IMR-90 (cell line): ENCODE results near the gene CDHR2. TPM values are rescaled to one million over a fixed set of nuclear protein-coding genes. Genes with fewer than 3 reads are reported as not detected.

ENCODE experiments used
- ATAC-seq: fragments of 200-7000 bp; cut with Tn5 transposase; 2 replicates; pipeline ENCODE4 v1.9.1; 2020; ENCODE audit warnings: low read depth, mild to moderate bottlenecking, moderate library complexity
- BruUV-seq: library from RNA; stranded (reverse); fragments of 400-500 nt; replicated peaks from 2 replicates; lab custom pipeline; 2021; lab: Mats Ljungman, UMichigan
- CTCF ChIA-PET: fragments of 300-600 bp; formaldehyde crosslinking; extraction: SDS; loops from one replicate; lab custom pipeline; 2021; ENCODE audit warnings: antibody characterized with exemption; lab: Yijun Ruan, JAX
- POLR2A ChIA-PET: fragments of 300-600 bp; sonication (Branson Sonifier 250); formaldehyde crosslinking; loops from one replicate; lab custom pipeline; 2022; ENCODE audit warnings: antibody characterized with exemption; ENCODE audit not compliant: unreplicated experiment; lab: Charles Lee
- DNase-seq: peaks from one replicate; pipeline ENCODE4 v3.0.0; 2013
- H2AFZ ChIP-seq: replicated peaks from 2 replicates; pipeline ENCODE3; 2013; ENCODE audit warnings: low read length, mild to moderate bottlenecking; ENCODE audit not compliant: poor library complexity
- H2AK5ac ChIP-seq: 2 replicates; pipeline ENCODE4 v1.6.1; 2013; ENCODE audit warnings: low read depth, low read length, inconsistent platforms
- H2AK9ac ChIP-seq: replicated peaks from 2 replicates; pipeline ENCODE3; 2013; ENCODE audit warnings: mild to moderate bottlenecking, low read depth, low read length, moderate library complexity; ENCODE audit not compliant: poor library complexity
- H2BK120ac ChIP-seq: 2 replicates; pipeline ENCODE4 v1.6.1; 2013; ENCODE audit warnings: low read depth, low read length, inconsistent platforms
- H2BK15ac ChIP-seq: 3 replicates; pipeline ENCODE4 v1.6.1; 2013; ENCODE audit warnings: low read depth, low read length, inconsistent platforms
- H2BK20ac ChIP-seq: 2 replicates; pipeline ENCODE4 v1.6.1; 2013; ENCODE audit warnings: low read depth, mild to moderate bottlenecking, inconsistent platforms, low read length, moderate library complexity
- H2BK5ac ChIP-seq: 2 replicates; pipeline ENCODE4 v1.6.1; 2013; ENCODE audit warnings: mild to moderate bottlenecking, low read depth, low read length, inconsistent platforms; ENCODE audit not compliant: poor library complexity, severe bottlenecking
- H3K14ac ChIP-seq: replicated peaks from 2 replicates; pipeline ENCODE4 v1.6.1; 2013; ENCODE audit warnings: low read depth, low read length, inconsistent platforms
- H3K18ac ChIP-seq: 2 replicates; pipeline ENCODE4 v1.6.1; 2013; ENCODE audit warnings: low read depth, low read length, control low read depth
- H3K23ac ChIP-seq: 2 replicates; pipeline ENCODE4 v1.6.1; 2013; ENCODE audit warnings: low read depth, low read length, inconsistent platforms
- H3K27ac ChIP-seq: 2 replicates; pipeline ENCODE4 v1.5.1; 2013; ENCODE audit warnings: mild to moderate bottlenecking, control low read depth, low read length; ENCODE audit not compliant: insufficient read depth
- H3K27me3 ChIP-seq: 2 replicates; pipeline ENCODE4 v1.6.1; 2013; ENCODE audit warnings: low read length; ENCODE audit not compliant: control insufficient read depth, insufficient read depth
- H3K36me3 ChIP-seq: 2 replicates; pipeline ENCODE4 v1.6.1; 2013; ENCODE audit warnings: low read length, mixed read lengths; ENCODE audit not compliant: control insufficient read depth, insufficient read depth
- H3K4ac ChIP-seq: 2 replicates; pipeline ENCODE4 v1.6.1; 2013; ENCODE audit warnings: low read depth, low read length, inconsistent platforms
- H3K4me1 ChIP-seq: 2 replicates; pipeline ENCODE4 v1.6.1; 2013; ENCODE audit warnings: low read length, mixed read lengths; ENCODE audit not compliant: control insufficient read depth, insufficient read depth
- H3K4me2 ChIP-seq: 2 replicates; pipeline ENCODE4 v1.6.1; 2013; ENCODE audit warnings: low read depth, mild to moderate bottlenecking, control low read depth, low read length, moderate library complexity
- H3K4me3 ChIP-seq: 2 replicates; pipeline ENCODE4 v1.5.1; 2013; ENCODE audit warnings: low read depth, mild to moderate bottlenecking, control low read depth, low read length, moderate library complexity; ENCODE audit not compliant: insufficient read depth
- H3K56ac ChIP-seq: 2 replicates; pipeline ENCODE4 v1.6.1; 2013; ENCODE audit warnings: low read length, inconsistent platforms; ENCODE audit not compliant: insufficient read depth; ENCODE audit errors: extremely low read depth
- H3K79me1 ChIP-seq, 2 experiments: 2 replicates each; pipeline ENCODE4 v1.6.1; 2013; ENCODE audit warnings: low read length in 2 of 2, inconsistent platforms in 1 of 2, low read depth in 1 of 2
- H3K9ac ChIP-seq: 2 replicates; pipeline ENCODE4 v1.6.1; 2013; ENCODE audit warnings: low read depth, low read length, control low read depth
- H3K9me1 ChIP-seq: 2 replicates; pipeline ENCODE4 v1.6.1; 2013; ENCODE audit warnings: low read length, inconsistent platforms; ENCODE audit not compliant: insufficient read depth
- H3K9me3 ChIP-seq: 2 replicates; pipeline ENCODE4 v1.6.1; 2013; ENCODE audit warnings: low read length; ENCODE audit not compliant: control insufficient read depth, insufficient read depth
- H4K20me1 ChIP-seq: 2 replicates; pipeline ENCODE4 v1.6.1; 2013; ENCODE audit warnings: low read length, inconsistent platforms; ENCODE audit not compliant: insufficient read depth
- H4K5ac ChIP-seq: 2 replicates; pipeline ENCODE4 v1.6.1; 2013; ENCODE audit warnings: mild to moderate bottlenecking, low read depth, low read length, control low read depth
- H4K8ac ChIP-seq, 2 experiments: 2 replicates each; pipeline ENCODE4 v1.6.1; 2013; ENCODE audit warnings: low read depth in 2 of 2, low read length in 2 of 2, control low read depth in 1 of 2, inconsistent platforms in 1 of 2
- H4K91ac ChIP-seq: 2 replicates; pipeline ENCODE4 v1.6.1; 2013; ENCODE audit warnings: low read depth, low read length, inconsistent platforms; ENCODE audit not compliant: insufficient read depth
- BHLHE40 ChIP-seq: fragments of 150-350 bp; IDR thresholded peaks from 2 replicates; pipeline ENCODE4 v1.6.1; 2016; ENCODE audit warnings: mild to moderate bottlenecking, low read depth, low read length
- CEBPB ChIP-seq: IDR thresholded peaks from 2 replicates; pipeline ENCODE4 v1.6.1; 2012; ENCODE audit warnings: low read depth, low read length, improper control_type of control experiment
- CHD1 ChIP-seq: IDR thresholded peaks from 2 replicates; pipeline ENCODE4 v1.6.1; 2012; ENCODE audit warnings: low read depth, low read length, improper control_type of control experiment
- FOS ChIP-seq: fragments of 150-350 bp; IDR thresholded peaks from 2 replicates; pipeline ENCODE4 v1.6.1; 2016; ENCODE audit warnings: low read depth, low read length
- MAFK ChIP-seq: IDR thresholded peaks from 2 replicates; pipeline ENCODE4 v1.6.1; 2012; ENCODE audit warnings: low read depth, low read length, improper control_type of control experiment
- MAZ ChIP-seq: IDR thresholded peaks from 2 replicates; pipeline ENCODE4 v1.6.1; 2012; ENCODE audit warnings: low read depth, mild to moderate bottlenecking, low read length, improper control_type of control experiment, moderate library complexity, borderline replicate concordance
- MXI1 ChIP-seq: IDR thresholded peaks from 2 replicates; pipeline ENCODE4 v1.6.1; 2012; ENCODE audit warnings: low read depth, mild to moderate bottlenecking, low read length, moderate library complexity, borderline replicate concordance
- NFE2L2 ChIP-seq: fragments of 150-350 bp; IDR thresholded peaks from 2 replicates; pipeline ENCODE4 v1.6.1; 2016; ENCODE audit warnings: low read depth, mild to moderate bottlenecking, low read length
- POLR2A ChIP-seq: IDR thresholded peaks from 2 replicates; pipeline ENCODE4 v1.6.1; 2012; ENCODE audit warnings: mild to moderate bottlenecking, low read depth, low read length
- RAD21 ChIP-seq: IDR thresholded peaks from 2 replicates; pipeline ENCODE4 v1.6.1; 2012; ENCODE audit warnings: low read length, improper control_type of control experiment
- RCOR1 ChIP-seq: IDR thresholded peaks from 2 replicates; pipeline ENCODE4 v1.6.1; 2012; ENCODE audit warnings: mild to moderate bottlenecking, low read length, improper control_type of control experiment; ENCODE audit not compliant: insufficient replicate concordance
- RFX5 ChIP-seq: IDR thresholded peaks from 2 replicates; pipeline ENCODE4 v1.8.0; 2012; ENCODE audit warnings: low read depth, mild to moderate bottlenecking, low read length, moderate library complexity
- SMC3 ChIP-seq: fragments of 150-350 bp; IDR thresholded peaks from 2 replicates; pipeline ENCODE4 v1.6.1; 2016; ENCODE audit warnings: low read depth, mild to moderate bottlenecking, antibody characterized with exemption, low read length, moderate library complexity
- WGBS, 2 experiments: methylation state at CpG; one replicate each; pipeline versions ENCODE4 v1.1.5 to v1.1.7; 2013; ENCODE audit warnings: missing lambda C conversion rate in 2 of 2; ENCODE audit not compliant: insufficient read length in 1 of 2; ENCODE audit errors: extremely low coverage in 2 of 2; 5-methylcytosine and 5-hydroxymethylcytosine counted together
- dilution Hi-C: fragments of 300-500 bp; cut with HindIII; formaldehyde crosslinking; loops from one replicate; pipeline ENCODE4 v1.14.3; 2018; ENCODE audit warnings: low sequenced_read_pairs; ENCODE audit not compliant: unreplicated experiment
- in situ Hi-C: fragments of 300-500 bp; cut with MboI; formaldehyde crosslinking; loops from 3 replicates; pipeline ENCODE4 v1.14.3; 2019; ENCODE audit warnings: low sequenced_read_pairs, inconsistent platforms, mixed read lengths
- intact Hi-C: fragments of 100-400 bp; cut with micrococcal nuclease; formaldehyde crosslinking; loops from 2 replicates; pipeline ENCODE4 v1.10.0; 2022
- polyA plus RNA-seq, 3 experiments: library from polyadenylated mRNA; depleted of rRNA; stranded (reverse); fragments of >200 nt; gene quantifications; 2 replicates each; pipeline ENCODE4 v1.2.3, GENCODE V29; 2012; ENCODE audit warnings: low replicate concordance in 1 of 3
- total RNA-seq: library from RNA; depleted of rRNA; stranded (reverse); fragments of >200 nt; gene quantifications from 2 replicates; pipeline ENCODE4 v1.2.3, GENCODE V29; 2012
- TF ChIP-seq, protein P1 (sequence below): conservative IDR thresholded peaks from 2 replicates; pipeline ENCODE4 v1.5.1; 2012; ENCODE audit warnings: mild to moderate bottlenecking, low read depth, low read length, improper control_type of control experiment
- TF ChIP-seq, protein P2 (sequence below): fragments of 150-350 bp; IDR thresholded peaks from 2 replicates; pipeline ENCODE4 v1.6.1; 2016; ENCODE audit warnings: low read depth, mild to moderate bottlenecking, low read length, moderate library complexity, borderline replicate concordance
- TF ChIP-seq, protein P3 (sequence below): fragments of 150-350 bp; IDR thresholded peaks from 2 replicates; pipeline ENCODE4 v1.6.1; 2017; ENCODE audit warnings: mild to moderate bottlenecking, antibody characterized with exemption, low read length, low read depth

Gene CDHR2
- total and polyA plus RNA-seq, 2 of the 4 experiments (the other 2 are of a cell fraction), result not detected

DNA sequence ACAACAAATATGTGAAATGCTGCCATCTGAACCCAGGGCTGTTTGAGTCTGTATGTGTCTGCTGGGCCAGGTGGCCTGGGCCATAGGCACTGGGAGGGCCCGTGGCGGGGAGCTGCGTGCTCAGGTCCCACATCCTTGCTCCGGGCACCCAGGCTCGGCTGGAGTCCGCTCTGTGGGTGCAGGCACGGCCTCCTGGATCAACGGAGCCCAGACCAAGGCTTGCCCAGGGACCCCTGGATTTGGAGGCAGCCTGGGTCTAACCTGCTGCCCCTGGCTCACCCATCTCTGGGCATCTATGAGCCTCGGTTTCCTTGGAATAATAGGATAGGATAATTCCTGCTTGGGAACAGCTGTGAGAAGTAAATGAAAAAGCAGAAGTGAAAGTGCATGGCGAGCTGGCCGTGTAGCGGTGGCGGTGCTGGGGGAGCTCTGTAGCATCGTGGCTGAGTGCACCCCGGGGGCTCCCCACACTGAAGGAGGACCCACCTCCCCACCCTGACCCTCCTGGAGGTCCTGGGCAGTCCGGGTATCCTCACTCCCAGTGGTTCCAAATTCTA, 1.2 kb downstream of the CDHR2 start:
- Histone ChIP-seq H3K9ac (no peak overlapping the region), H4K5ac (no peak overlapping the region), H2AFZ (peak overlapping the region; percentile 65), H2BK20ac (no peak overlapping the region), H2BK120ac (no peak overlapping the region), H2AK9ac (peak overlapping the region; percentile 16), H3K4me2 (peak overlapping the region; percentile 24; the same call in 1 of the 2 replicates), H4K91ac (no peak overlapping the region), H3K4me1 (no peaks in the 10 kb centered on the region), H3K27me3 (peaks cover 19% of the 10 kb centered on the region; the same call in 1 of the 2 replicates), H3K23ac (no peak overlapping the region), H3K4ac (no peak overlapping the region), H3K27ac (no peak overlapping the region), H3K14ac (no peak overlapping the region), H2BK5ac (no peak overlapping the region), H3K4me3 (no peak overlapping the region), H2BK15ac (no peak overlapping the region), H4K8ac (no peak overlapping the region), H3K79me1 (no peaks in the 10 kb centered on the region), H3K9me1 (no peaks in the 10 kb centered on the region), H3K9me3 (no peaks in the 10 kb centered on the region), H2AK5ac (no peak overlapping the region), H3K36me3 (no peaks in the 10 kb centered on the region), H3K18ac (no peak overlapping the region), H4K20me1 (no peaks in the 10 kb centered on the region), H3K56ac (no peak overlapping the region)
- no TSS peak for BruUV-seq
- no peak for TF ChIP-seq BHLHE40
- no peak for TF ChIP-seq MAFK
- TF ChIP-seq SMC3, result no peak
- TF ChIP-seq, protein P1, sequence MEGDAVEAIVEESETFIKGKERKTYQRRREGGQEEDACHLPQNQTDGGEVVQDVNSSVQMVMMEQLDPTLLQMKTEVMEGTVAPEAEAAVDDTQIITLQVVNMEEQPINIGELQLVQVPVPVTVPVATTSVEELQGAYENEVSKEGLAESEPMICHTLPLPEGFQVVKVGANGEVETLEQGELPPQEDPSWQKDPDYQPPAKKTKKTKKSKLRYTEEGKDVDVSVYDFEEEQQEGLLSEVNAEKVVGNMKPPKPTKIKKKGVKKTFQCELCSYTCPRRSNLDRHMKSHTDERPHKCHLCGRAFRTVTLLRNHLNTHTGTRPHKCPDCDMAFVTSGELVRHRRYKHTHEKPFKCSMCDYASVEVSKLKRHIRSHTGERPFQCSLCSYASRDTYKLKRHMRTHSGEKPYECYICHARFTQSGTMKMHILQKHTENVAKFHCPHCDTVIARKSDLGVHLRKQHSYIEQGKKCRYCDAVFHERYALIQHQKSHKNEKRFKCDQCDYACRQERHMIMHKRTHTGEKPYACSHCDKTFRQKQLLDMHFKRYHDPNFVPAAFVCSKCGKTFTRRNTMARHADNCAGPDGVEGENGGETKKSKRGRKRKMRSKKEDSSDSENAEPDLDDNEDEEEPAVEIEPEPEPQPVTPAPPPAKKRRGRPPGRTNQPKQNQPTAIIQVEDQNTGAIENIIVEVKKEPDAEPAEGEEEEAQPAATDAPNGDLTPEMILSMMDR, result no peak
- TF ChIP-seq FOS, result no peak
- no peak for TF ChIP-seq POLR2A
- TF ChIP-seq RAD21, result no peak
- TF ChIP-seq RFX5, result no peak
- no peak for TF ChIP-seq MAZ
- TF ChIP-seq CHD1, result no peak
- TF ChIP-seq, protein P2, sequence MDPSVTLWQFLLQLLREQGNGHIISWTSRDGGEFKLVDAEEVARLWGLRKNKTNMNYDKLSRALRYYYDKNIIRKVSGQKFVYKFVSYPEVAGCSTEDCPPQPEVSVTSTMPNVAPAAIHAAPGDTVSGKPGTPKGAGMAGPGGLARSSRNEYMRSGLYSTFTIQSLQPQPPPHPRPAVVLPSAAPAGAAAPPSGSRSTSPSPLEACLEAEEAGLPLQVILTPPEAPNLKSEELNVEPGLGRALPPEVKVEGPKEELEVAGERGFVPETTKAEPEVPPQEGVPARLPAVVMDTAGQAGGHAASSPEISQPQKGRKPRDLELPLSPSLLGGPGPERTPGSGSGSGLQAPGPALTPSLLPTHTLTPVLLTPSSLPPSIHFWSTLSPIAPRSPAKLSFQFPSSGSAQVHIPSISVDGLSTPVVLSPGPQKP, result no peak
- TF ChIP-seq, protein P3, sequence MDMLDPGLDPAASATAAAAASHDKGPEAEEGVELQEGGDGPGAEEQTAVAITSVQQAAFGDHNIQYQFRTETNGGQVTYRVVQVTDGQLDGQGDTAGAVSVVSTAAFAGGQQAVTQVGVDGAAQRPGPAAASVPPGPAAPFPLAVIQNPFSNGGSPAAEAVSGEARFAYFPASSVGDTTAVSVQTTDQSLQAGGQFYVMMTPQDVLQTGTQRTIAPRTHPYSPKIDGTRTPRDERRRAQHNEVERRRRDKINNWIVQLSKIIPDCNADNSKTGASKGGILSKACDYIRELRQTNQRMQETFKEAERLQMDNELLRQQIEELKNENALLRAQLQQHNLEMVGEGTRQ, result no peak
- no peak for TF ChIP-seq NFE2L2
- no peak for TF ChIP-seq CEBPB
- no peak for TF ChIP-seq RCOR1
- TF ChIP-seq MXI1, result no peak
- dilution Hi-C loops (no loop called here), intact Hi-C loops (no loop called here), in situ Hi-C loops (loop anchor here (25.0 kb wide), 1 partner anchor 813 kb away; no protein-coding TSS in a partner anchor)
- DNase-seq (no peak), ATAC-seq (no peak)
- CTCF ChIA-PET, result no interaction called here
- 77% methylated on average over 9 of the region's 16 CpGs; no CpG with 5 or more reads in 1 of the 2 experiments for WGBS, 2 experiments
- POLR2A ChIA-PET, result no interaction called here
